ENCODE data around the gene FSTL3. TPM values are rescaled to one million over a fixed set of nuclear protein-coding genes. Genes with fewer than 3 reads are reported as not detected.
A peak's percentile ranks its signal among the peaks of the same experiment; 100 is the strongest.

FSTL3 gene
- polyA plus RNA-seq, 1 of the 3 experiments (the other 2 are of a cell fraction), result 64.4 TPM

DNA sequence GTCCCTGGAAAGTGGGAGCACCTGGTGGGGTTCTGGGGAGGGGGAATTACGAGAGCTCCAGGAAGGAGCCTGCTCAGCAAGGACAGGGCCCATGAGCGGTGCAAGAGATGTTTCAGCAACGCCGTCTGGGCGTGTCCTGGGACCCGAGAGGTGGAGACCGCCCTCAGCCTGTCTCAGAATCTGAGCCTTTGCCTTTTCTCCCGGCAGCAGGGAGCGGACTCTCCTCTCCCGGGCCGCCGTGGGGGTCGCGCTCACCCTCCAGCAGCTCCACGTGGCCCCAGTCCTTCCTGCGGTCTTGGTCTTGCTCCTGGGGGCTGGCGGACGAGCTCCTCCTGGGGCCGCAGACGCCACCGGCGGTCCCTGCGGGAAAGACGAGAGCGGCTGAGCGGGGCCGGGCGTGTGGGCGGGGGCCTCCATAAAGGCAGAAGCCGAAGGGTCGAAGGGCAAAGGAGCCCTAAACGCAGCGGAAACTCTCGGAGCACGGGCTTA is 43.6 kb upstream of the FSTL3 start:
- 0% methylated on average over 11 of the region's 35 CpGs for WGBS (ENCODE audit: low lambda C conversion rate)
- POLR2A ChIA-PET, result no interaction called here
- Histone ChIP-seq H2AFZ (ENCODE audit: low read depth) (peak overlapping the region; percentile 86), H3K27me3 (ENCODE audit: insufficient read depth) (no peaks in the 10 kb centered on the region), H3F3A (replicated peaks; ENCODE audit: insufficient read depth) (no peaks in the 10 kb centered on the region), H3K4me1 (ENCODE audit: control insufficient read depth in 1 of 2, insufficient read depth in 2 of 2, low read depth in 1 of 2, low read length in 1 of 2) (peaks cover 4 to 22% of the 10 kb centered on the region in 2 experiments; a peak in 3 of 4 replicates), H3K9ac (peak overlapping the region; percentile 80), H3K27ac (ENCODE audit: low read depth in 2 of 2, low read length in 1 of 2) (peak overlapping the region; percentile 45 to 64; a peak in 3 of 4 replicates), H3K4me3 (ENCODE audit: low read depth in 2 of 2, low read length in 1 of 2) (peak overlapping the region; percentile 75 to 93), H3K79me2 (ENCODE audit: insufficient read depth) (peaks cover 31% of the 10 kb centered on the region), H3K36me3 (replicated peaks in 1 of 2; ENCODE audit: control insufficient read depth in 1 of 2, insufficient read depth in 2 of 2, low read length in 1 of 2) (peaks cover 3 to 8% of the 10 kb centered on the region in 2 experiments), H3K9me2 (no peaks in the 10 kb centered on the region), H3K9me3 (no peaks in the 10 kb centered on the region), H4K20me1 (ENCODE audit: insufficient read depth) (no peaks in the 10 kb centered on the region), H3K4me2 (peak overlapping the region; percentile 100)
- TF ChIP-seq, protein P1, sequence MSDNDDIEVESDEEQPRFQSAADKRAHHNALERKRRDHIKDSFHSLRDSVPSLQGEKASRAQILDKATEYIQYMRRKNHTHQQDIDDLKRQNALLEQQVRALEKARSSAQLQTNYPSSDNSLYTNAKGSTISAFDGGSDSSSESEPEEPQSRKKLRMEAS (IDR thresholded peaks at IDR 0.05; ENCODE audit: low read depth), result peak; percentile 49; the same call in 1 of the 2 replicates
- no peak for TF ChIP-seq POLR2AphosphoS5 (IDR thresholded peaks at IDR 0.05; ENCODE audit: low read depth, low read length)
- CTCF ChIA-PET, result interaction anchor here (0.6 to 1.0 kb wide), 2 partner anchors 27 to 48 kb away, joined by 3 to 6 read pairs; no protein-coding TSS in a partner anchor
- peak; percentile 68 for DNase-seq

DNA sequence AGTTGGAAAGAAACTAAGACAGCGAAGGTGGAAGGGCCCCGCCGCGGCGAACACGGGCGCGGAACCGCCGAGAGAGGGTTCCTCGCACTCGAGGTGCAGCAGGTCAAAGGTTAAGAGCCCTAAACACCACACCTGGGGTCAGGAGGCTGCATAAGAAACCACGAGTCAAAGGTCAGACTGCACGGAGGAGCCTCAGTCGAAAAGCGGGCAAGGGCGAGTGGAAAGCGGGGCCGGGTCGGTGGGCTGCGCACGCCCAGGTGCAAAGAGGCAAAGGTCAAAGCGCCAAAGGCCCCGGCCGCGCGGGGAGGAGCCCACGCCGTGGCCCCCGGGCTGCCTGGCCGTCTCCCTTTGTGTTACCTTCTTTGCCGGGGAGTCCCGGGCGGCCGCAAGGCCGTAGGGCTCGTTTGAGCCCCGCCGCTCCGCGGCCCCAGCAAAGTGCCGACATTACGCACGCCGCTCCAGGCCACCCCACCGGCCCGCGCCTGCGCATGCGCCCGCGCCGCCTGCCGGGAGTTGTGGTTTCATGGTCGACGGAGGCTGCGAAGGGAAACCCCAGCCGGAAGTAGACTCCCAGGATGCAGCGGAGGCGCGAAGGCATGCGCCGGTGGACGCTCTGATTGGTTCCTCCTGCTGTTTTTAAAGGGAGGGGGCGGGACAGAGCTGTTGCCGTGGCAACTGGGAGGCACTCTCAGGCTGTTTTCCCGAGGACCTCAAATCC is 43.0 kb upstream of the FSTL3 start, which contains the start of gene POLRMT:
POLRMT (minus strand) TSS at position 470 of the 718 bp plus-strand sequence; CDS start at position 445, 25 bp downstream.
- Histone ChIP-seq H3K27ac (ENCODE audit: low read depth in 2 of 2, low read length in 1 of 2) (peak within 1 kb of the TSS; percentile 63 to 64), H3K9me3 (no peaks in the 10 kb centered on the region), H3K4me3 (ENCODE audit: low read depth in 2 of 2, low read length in 1 of 2) (peak within 1 kb of the TSS; percentile 75 to 93), H3K27me3 (ENCODE audit: insufficient read depth) (no peaks in the 10 kb centered on the region), H3K9ac (peak within 1 kb of the TSS; percentile 80), H3K36me3 (replicated peaks in 1 of 2; ENCODE audit: control insufficient read depth in 1 of 2, insufficient read depth in 2 of 2, low read length in 1 of 2) (peaks cover 3 to 8% of the 10 kb centered on the region in 2 experiments), H2AFZ (ENCODE audit: low read depth) (peak within 1 kb of the TSS; percentile 87), H3K9me2 (no peaks in the 10 kb centered on the region), H3K4me1 (ENCODE audit: control insufficient read depth in 1 of 2, insufficient read depth in 2 of 2, low read depth in 1 of 2, low read length in 1 of 2) (peaks cover 4 to 22% of the 10 kb centered on the region in 2 experiments; a peak in 3 of 4 replicates), H3K79me2 (ENCODE audit: insufficient read depth) (peaks cover 31% of the 10 kb centered on the region), H3K4me2 (peak within 1 kb of the TSS; percentile 100), H4K20me1 (ENCODE audit: insufficient read depth) (no peaks in the 10 kb centered on the region), H3F3A (replicated peaks; ENCODE audit: insufficient read depth) (no peaks in the 10 kb centered on the region)
- peak; percentile 100 for DNase-seq
- ChIA-PET CTCF (interaction anchor here (1.0 to 1.6 kb wide), 3 partner anchors 49 to 101 kb away, joined by 5 to 6 read pairs (median 6); no protein-coding TSS in a partner anchor), POLR2A (no interaction called here)
- WGBS (ENCODE audit: low lambda C conversion rate), result 2% methylated on average over 28 of the region's 67 CpGs
- TF ChIP-seq TCF12 (IDR thresholded peaks at IDR 0.05), result no peak
- no peak for TF ChIP-seq RCOR1 (IDR thresholded peaks at IDR 0.05; ENCODE audit: low read length)
- TF ChIP-seq, protein P2, sequence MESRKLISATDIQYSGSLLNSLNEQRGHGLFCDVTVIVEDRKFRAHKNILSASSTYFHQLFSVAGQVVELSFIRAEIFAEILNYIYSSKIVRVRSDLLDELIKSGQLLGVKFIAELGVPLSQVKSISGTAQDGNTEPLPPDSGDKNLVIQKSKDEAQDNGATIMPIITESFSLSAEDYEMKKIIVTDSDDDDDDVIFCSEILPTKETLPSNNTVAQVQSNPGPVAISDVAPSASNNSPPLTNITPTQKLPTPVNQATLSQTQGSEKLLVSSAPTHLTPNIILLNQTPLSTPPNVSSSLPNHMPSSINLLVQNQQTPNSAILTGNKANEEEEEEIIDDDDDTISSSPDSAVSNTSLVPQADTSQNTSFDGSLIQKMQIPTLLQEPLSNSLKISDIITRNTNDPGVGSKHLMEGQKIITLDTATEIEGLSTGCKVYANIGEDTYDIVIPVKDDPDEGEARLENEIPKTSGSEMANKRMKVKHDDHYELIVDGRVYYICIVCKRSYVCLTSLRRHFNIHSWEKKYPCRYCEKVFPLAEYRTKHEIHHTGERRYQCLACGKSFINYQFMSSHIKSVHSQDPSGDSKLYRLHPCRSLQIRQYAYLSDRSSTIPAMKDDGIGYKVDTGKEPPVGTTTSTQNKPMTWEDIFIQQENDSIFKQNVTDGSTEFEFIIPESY (IDR thresholded peaks at IDR 0.05; ENCODE audit: borderline replicate concordance, low read depth), result no peak
- TF ChIP-seq, protein P3, sequence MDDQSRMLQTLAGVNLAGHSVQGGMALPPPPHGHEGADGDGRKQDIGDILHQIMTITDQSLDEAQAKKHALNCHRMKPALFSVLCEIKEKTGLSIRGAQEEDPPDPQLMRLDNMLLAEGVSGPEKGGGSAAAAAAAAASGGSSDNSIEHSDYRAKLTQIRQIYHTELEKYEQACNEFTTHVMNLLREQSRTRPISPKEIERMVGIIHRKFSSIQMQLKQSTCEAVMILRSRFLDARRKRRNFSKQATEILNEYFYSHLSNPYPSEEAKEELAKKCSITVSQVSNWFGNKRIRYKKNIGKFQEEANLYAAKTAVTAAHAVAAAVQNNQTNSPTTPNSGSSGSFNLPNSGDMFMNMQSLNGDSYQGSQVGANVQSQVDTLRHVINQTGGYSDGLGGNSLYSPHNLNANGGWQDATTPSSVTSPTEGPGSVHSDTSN (IDR thresholded peaks at IDR 0.05), result peak; percentile 97
- TF ChIP-seq JUND (IDR thresholded peaks at IDR 0.05), result no peak
- TF ChIP-seq, protein P1 (IDR thresholded peaks at IDR 0.05; ENCODE audit: low read depth), result peak; percentile 95
- peak; percentile 63 for TF ChIP-seq ELF1 (IDR thresholded peaks at IDR 0.05)
- peak; percentile 87 for TF ChIP-seq GABPA (IDR thresholded peaks at IDR 0.05; ENCODE audit: low read depth)
- TF ChIP-seq NRF1 (IDR thresholded peaks at IDR 0.05; ENCODE audit: low read depth, low read length), result peak; percentile 87
- peak; percentile 86 for TF ChIP-seq MXI1 (IDR thresholded peaks at IDR 0.05; ENCODE audit: low read depth, low read length)
- peak; percentile 34; the same call in 1 of the 2 replicates for TF ChIP-seq POLR2AphosphoS5 (IDR thresholded peaks at IDR 0.05; ENCODE audit: low read depth, low read length)
- TF ChIP-seq, protein P4, sequence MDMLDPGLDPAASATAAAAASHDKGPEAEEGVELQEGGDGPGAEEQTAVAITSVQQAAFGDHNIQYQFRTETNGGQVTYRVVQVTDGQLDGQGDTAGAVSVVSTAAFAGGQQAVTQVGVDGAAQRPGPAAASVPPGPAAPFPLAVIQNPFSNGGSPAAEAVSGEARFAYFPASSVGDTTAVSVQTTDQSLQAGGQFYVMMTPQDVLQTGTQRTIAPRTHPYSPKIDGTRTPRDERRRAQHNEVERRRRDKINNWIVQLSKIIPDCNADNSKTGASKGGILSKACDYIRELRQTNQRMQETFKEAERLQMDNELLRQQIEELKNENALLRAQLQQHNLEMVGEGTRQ (IDR thresholded peaks at IDR 0.05; ENCODE audit: borderline replicate concordance, low read depth, low read length), result no peak
- peak; percentile 20; the same call in 1 of the 2 replicates for TF ChIP-seq SIN3A (IDR thresholded peaks at IDR 0.05; ENCODE audit: borderline replicate concordance, low read depth, low read length)
- TF ChIP-seq FOSL2 (IDR thresholded peaks at IDR 0.05; ENCODE audit: borderline replicate concordance, low read depth), result no peak
- TF ChIP-seq, protein P5, sequence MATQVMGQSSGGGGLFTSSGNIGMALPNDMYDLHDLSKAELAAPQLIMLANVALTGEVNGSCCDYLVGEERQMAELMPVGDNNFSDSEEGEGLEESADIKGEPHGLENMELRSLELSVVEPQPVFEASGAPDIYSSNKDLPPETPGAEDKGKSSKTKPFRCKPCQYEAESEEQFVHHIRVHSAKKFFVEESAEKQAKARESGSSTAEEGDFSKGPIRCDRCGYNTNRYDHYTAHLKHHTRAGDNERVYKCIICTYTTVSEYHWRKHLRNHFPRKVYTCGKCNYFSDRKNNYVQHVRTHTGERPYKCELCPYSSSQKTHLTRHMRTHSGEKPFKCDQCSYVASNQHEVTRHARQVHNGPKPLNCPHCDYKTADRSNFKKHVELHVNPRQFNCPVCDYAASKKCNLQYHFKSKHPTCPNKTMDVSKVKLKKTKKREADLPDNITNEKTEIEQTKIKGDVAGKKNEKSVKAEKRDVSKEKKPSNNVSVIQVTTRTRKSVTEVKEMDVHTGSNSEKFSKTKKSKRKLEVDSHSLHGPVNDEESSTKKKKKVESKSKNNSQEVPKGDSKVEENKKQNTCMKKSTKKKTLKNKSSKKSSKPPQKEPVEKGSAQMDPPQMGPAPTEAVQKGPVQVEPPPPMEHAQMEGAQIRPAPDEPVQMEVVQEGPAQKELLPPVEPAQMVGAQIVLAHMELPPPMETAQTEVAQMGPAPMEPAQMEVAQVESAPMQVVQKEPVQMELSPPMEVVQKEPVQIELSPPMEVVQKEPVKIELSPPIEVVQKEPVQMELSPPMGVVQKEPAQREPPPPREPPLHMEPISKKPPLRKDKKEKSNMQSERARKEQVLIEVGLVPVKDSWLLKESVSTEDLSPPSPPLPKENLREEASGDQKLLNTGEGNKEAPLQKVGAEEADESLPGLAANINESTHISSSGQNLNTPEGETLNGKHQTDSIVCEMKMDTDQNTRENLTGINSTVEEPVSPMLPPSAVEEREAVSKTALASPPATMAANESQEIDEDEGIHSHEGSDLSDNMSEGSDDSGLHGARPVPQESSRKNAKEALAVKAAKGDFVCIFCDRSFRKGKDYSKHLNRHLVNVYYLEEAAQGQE (IDR thresholded peaks at IDR 0.05; ENCODE audit: low read depth, low read length), result no peak
- peak; percentile 49; the same call in 1 of the 2 replicates for TF ChIP-seq RFX5 (IDR thresholded peaks at IDR 0.05; ENCODE audit: low read length)
